ENCODE data around the gene TTC34. TPM values are rescaled to one million over a fixed set of nuclear protein-coding genes. Genes with fewer than 3 reads are reported as not detected.
"Not testable (repeated sequence)": the region's sequence is repeated elsewhere in the genome, so short reads cannot be mapped to it uniquely, and the experiment has no call there.

The TTC34 gene
- total and polyA plus RNA-seq, 2 donors from 2014 or later, result 0.15 to 2.4 TPM

- H3K36me3 ChIP-seq (ENCODE audit: control insufficient read depth in 2 of 3, insufficient read depth in 3 of 3, low read length in 3 of 3); H3K9me3 ChIP-seq (ENCODE audit: control insufficient read depth in 2 of 3, insufficient read depth in 1 of 3, low read length in 3 of 3); H3K4me1 ChIP-seq (ENCODE audit: control insufficient read depth in 2 of 3, insufficient read depth in 2 of 3, low read depth in 1 of 3, low read length in 3 of 3); H3K27ac ChIP-seq (ENCODE audit: low read depth in 2 of 2, low read length in 2 of 2); FAIRE-seq; H3K9ac ChIP-seq (ENCODE audit: low read length in 3 of 3); DNase-seq; intact Hi-C loops (cut with DNase I); H3K27me3 ChIP-seq (ENCODE audit: control insufficient read depth, insufficient read depth, low read length); H3K4me3 ChIP-seq (ENCODE audit: low read length in 3 of 3): not testable (repeated sequence)
These were observed 113.2 kb downstream of the TTC34 start for GRCh38 chr1:2688336-2688665.

GRCh38 chr1:2687638-2688335 is 113.7 kb downstream of the TTC34 start:
- H3K4me3 ChIP-seq (ENCODE audit: low read length in 3 of 3); H3K4me1 ChIP-seq (ENCODE audit: control insufficient read depth in 2 of 3, insufficient read depth in 2 of 3, low read depth in 1 of 3, low read length in 3 of 3); H3K27me3 ChIP-seq (ENCODE audit: control insufficient read depth, insufficient read depth, low read length); FAIRE-seq; intact Hi-C loops (cut with DNase I); H3K9me3 ChIP-seq (ENCODE audit: control insufficient read depth in 2 of 3, insufficient read depth in 1 of 3, low read length in 3 of 3); H3K9ac ChIP-seq (ENCODE audit: low read length in 3 of 3); H3K36me3 ChIP-seq (ENCODE audit: control insufficient read depth in 2 of 3, insufficient read depth in 3 of 3, low read length in 3 of 3); H3K27ac ChIP-seq (ENCODE audit: low read depth in 2 of 2, low read length in 2 of 2): not testable (repeated sequence)
- DNase-seq, result peak in 3 of 5 donors; percentile 5 to 91 (median 6)

GRCh38 chr1:2687174-2687591 is 114.3 kb downstream of the TTC34 start:
- H3K27ac ChIP-seq (ENCODE audit: low read depth in 2 of 2, low read length in 2 of 2); H3K9ac ChIP-seq (ENCODE audit: low read length in 3 of 3); H3K36me3 ChIP-seq (ENCODE audit: control insufficient read depth in 2 of 3, insufficient read depth in 3 of 3, low read length in 3 of 3); H3K4me3 ChIP-seq (ENCODE audit: low read length in 3 of 3); H3K27me3 ChIP-seq (ENCODE audit: control insufficient read depth, insufficient read depth, low read length); H3K9me3 ChIP-seq (ENCODE audit: control insufficient read depth in 2 of 3, insufficient read depth in 1 of 3, low read length in 3 of 3); H3K4me1 ChIP-seq (ENCODE audit: control insufficient read depth in 2 of 3, insufficient read depth in 2 of 3, low read depth in 1 of 3, low read length in 3 of 3); intact Hi-C loops (cut with DNase I); FAIRE-seq: not testable (repeated sequence)
- peak in 2 of 5 donors; percentile 7 to 76 for DNase-seq

- H3K27me3 ChIP-seq (ENCODE audit: control insufficient read depth, insufficient read depth, low read length); H3K9ac ChIP-seq (ENCODE audit: low read length in 3 of 3); H3K9me3 ChIP-seq (ENCODE audit: control insufficient read depth in 2 of 3, insufficient read depth in 1 of 3, low read length in 3 of 3); H3K4me3 ChIP-seq (ENCODE audit: low read length in 3 of 3); FAIRE-seq; intact Hi-C loops (cut with DNase I); H3K36me3 ChIP-seq (ENCODE audit: control insufficient read depth in 2 of 3, insufficient read depth in 3 of 3, low read length in 3 of 3); H3K27ac ChIP-seq (ENCODE audit: low read depth in 2 of 2, low read length in 2 of 2); H3K4me1 ChIP-seq (ENCODE audit: control insufficient read depth in 2 of 3, insufficient read depth in 2 of 3, low read depth in 1 of 3, low read length in 3 of 3): not testable (repeated sequence)
- DNase-seq, result peak in 1 of 5 donors; percentile 34
These were observed 115.2 kb downstream of the TTC34 start for GRCh38 chr1:2686091-2686863.

- peak in 1 of 5 donors; percentile 60 for DNase-seq
- intact Hi-C loops (cut with DNase I); H3K27me3 ChIP-seq (ENCODE audit: control insufficient read depth, insufficient read depth, low read length); H3K27ac ChIP-seq (ENCODE audit: low read depth in 2 of 2, low read length in 2 of 2); H3K9ac ChIP-seq (ENCODE audit: low read length in 3 of 3); H3K4me1 ChIP-seq (ENCODE audit: control insufficient read depth in 2 of 3, insufficient read depth in 2 of 3, low read depth in 1 of 3, low read length in 3 of 3); H3K36me3 ChIP-seq (ENCODE audit: control insufficient read depth in 2 of 3, insufficient read depth in 3 of 3, low read length in 3 of 3); H3K9me3 ChIP-seq (ENCODE audit: control insufficient read depth in 2 of 3, insufficient read depth in 1 of 3, low read length in 3 of 3); H3K4me3 ChIP-seq (ENCODE audit: low read length in 3 of 3); FAIRE-seq: not testable (repeated sequence)
These were observed 115.8 kb downstream of the TTC34 start for GRCh38 chr1:2685671-2686070.

GRCh38 chr1:2684878-2685277 is 116.6 kb downstream of the TTC34 start:
- FAIRE-seq; H3K36me3 ChIP-seq (ENCODE audit: control insufficient read depth in 2 of 3, insufficient read depth in 3 of 3, low read length in 3 of 3); H3K4me1 ChIP-seq (ENCODE audit: control insufficient read depth in 2 of 3, insufficient read depth in 2 of 3, low read depth in 1 of 3, low read length in 3 of 3); H3K9me3 ChIP-seq (ENCODE audit: control insufficient read depth in 2 of 3, insufficient read depth in 1 of 3, low read length in 3 of 3); H3K4me3 ChIP-seq (ENCODE audit: low read length in 3 of 3); H3K9ac ChIP-seq (ENCODE audit: low read length in 3 of 3); intact Hi-C loops (cut with DNase I); H3K27me3 ChIP-seq (ENCODE audit: control insufficient read depth, insufficient read depth, low read length); H3K27ac ChIP-seq (ENCODE audit: low read depth in 2 of 2, low read length in 2 of 2): not testable (repeated sequence)
- DNase-seq, result peak in 1 of 5 donors; percentile 49

- H3K36me3 ChIP-seq (ENCODE audit: control insufficient read depth in 2 of 3, insufficient read depth in 3 of 3, low read length in 3 of 3); H3K9ac ChIP-seq (ENCODE audit: low read length in 3 of 3); FAIRE-seq; H3K27me3 ChIP-seq (ENCODE audit: control insufficient read depth, insufficient read depth, low read length); H3K27ac ChIP-seq (ENCODE audit: low read depth in 2 of 2, low read length in 2 of 2); H3K4me3 ChIP-seq (ENCODE audit: low read length in 3 of 3); H3K9me3 ChIP-seq (ENCODE audit: control insufficient read depth in 2 of 3, insufficient read depth in 1 of 3, low read length in 3 of 3); H3K4me1 ChIP-seq (ENCODE audit: control insufficient read depth in 2 of 3, insufficient read depth in 2 of 3, low read depth in 1 of 3, low read length in 3 of 3); intact Hi-C loops (cut with DNase I): not testable (repeated sequence)
- peak in 4 of 5 donors; percentile 12 to 94 (median 33) for DNase-seq
These were observed 117.5 kb downstream of the TTC34 start for GRCh38 chr1:2684000-2684399.

- H3K9ac ChIP-seq (ENCODE audit: low read length in 3 of 3); H3K27ac ChIP-seq (ENCODE audit: low read depth in 2 of 2, low read length in 2 of 2); H3K4me1 ChIP-seq (ENCODE audit: control insufficient read depth in 2 of 3, insufficient read depth in 2 of 3, low read depth in 1 of 3, low read length in 3 of 3); intact Hi-C loops (cut with DNase I); FAIRE-seq; H3K4me3 ChIP-seq (ENCODE audit: low read length in 3 of 3); H3K36me3 ChIP-seq (ENCODE audit: control insufficient read depth in 2 of 3, insufficient read depth in 3 of 3, low read length in 3 of 3); H3K9me3 ChIP-seq (ENCODE audit: control insufficient read depth in 2 of 3, insufficient read depth in 1 of 3, low read length in 3 of 3); H3K27me3 ChIP-seq (ENCODE audit: control insufficient read depth, insufficient read depth, low read length): not testable (repeated sequence)
- DNase-seq, result peak in 3 of 5 donors; percentile 6 to 71 (median 8)
These were observed 118.2 kb downstream of the TTC34 start for GRCh38 chr1:2683321-2683741.
